22Rv1 (cell line): ENCODE measurements around the gene SNIP1.

Experiments
- ZFX ChIP-seq: fragments of 450-650 bp; IDR thresholded peaks from 2 replicates; pipeline ENCODE4 v1.6.1; 2017; ENCODE audit warnings: antibody characterized with exemption, borderline replicate concordance
- TF ChIP-seq, protein P1 (sequence below): fragments of 450-650 bp; IDR thresholded peaks from 2 replicates; pipeline ENCODE4 v1.5.1; 2017; ENCODE audit warnings: mild to moderate bottlenecking

DNA sequence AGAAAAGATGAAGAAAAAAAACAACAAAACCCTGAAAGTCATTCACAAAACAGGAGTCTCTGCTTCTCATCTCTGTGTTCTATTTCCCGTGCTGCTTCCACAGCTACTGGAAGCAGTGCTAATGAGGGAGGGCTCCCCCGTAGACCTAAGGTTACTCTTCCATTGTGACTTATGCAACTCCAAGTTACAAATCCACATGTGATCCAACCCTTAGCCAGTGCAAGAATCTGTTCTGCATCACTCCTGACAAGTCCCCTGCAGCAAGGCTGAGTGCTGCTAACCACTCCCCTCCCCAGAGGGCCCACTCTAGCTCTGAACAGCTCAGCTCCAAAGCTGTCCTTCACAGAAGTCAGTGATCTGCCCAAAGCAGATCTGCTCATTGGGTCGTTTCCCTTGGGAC is 12.9 kb upstream of the SNIP1 start:
- TF ChIP-seq, protein P1, sequence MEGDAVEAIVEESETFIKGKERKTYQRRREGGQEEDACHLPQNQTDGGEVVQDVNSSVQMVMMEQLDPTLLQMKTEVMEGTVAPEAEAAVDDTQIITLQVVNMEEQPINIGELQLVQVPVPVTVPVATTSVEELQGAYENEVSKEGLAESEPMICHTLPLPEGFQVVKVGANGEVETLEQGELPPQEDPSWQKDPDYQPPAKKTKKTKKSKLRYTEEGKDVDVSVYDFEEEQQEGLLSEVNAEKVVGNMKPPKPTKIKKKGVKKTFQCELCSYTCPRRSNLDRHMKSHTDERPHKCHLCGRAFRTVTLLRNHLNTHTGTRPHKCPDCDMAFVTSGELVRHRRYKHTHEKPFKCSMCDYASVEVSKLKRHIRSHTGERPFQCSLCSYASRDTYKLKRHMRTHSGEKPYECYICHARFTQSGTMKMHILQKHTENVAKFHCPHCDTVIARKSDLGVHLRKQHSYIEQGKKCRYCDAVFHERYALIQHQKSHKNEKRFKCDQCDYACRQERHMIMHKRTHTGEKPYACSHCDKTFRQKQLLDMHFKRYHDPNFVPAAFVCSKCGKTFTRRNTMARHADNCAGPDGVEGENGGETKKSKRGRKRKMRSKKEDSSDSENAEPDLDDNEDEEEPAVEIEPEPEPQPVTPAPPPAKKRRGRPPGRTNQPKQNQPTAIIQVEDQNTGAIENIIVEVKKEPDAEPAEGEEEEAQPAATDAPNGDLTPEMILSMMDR = no peak
- no peak for TF ChIP-seq ZFX
